HG03159 (cell line): ENCODE measurements around the gene CEP126.
"Not testable (repeated sequence)": the region's sequence is repeated elsewhere in the genome, so short reads cannot be mapped to it uniquely, and the experiment has no call there.

Experiments used
- ATAC-seq: cut with Tn5 transposase; IDR thresholded peaks from one replicate; pipeline ENCODE4 v1.9.1; 2021; ENCODE audit warnings: mild to moderate bottlenecking, moderate library complexity; ENCODE audit not compliant: unreplicated experiment

CEP126 gene

DNA sequence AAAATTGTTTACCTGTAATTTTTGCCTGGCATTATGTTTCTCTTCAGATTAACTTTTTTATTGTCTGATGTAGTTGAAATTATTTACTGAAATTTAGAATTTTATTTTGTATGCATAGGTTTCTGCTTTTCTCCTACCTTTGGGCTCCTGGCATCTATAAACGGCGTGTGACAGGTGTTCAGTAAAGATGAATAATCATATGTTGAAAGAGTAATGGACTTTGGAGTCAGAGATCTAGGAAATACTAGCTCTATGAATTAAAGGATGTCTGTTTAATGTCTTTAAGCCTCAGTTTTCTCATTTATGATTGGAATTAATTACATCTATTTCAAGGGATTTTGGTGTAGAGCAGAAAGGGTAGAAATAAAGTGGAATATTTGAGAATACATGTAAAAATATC is 8.7 kb downstream of the CEP126 start:
- ATAC-seq, result no peak

DNA sequence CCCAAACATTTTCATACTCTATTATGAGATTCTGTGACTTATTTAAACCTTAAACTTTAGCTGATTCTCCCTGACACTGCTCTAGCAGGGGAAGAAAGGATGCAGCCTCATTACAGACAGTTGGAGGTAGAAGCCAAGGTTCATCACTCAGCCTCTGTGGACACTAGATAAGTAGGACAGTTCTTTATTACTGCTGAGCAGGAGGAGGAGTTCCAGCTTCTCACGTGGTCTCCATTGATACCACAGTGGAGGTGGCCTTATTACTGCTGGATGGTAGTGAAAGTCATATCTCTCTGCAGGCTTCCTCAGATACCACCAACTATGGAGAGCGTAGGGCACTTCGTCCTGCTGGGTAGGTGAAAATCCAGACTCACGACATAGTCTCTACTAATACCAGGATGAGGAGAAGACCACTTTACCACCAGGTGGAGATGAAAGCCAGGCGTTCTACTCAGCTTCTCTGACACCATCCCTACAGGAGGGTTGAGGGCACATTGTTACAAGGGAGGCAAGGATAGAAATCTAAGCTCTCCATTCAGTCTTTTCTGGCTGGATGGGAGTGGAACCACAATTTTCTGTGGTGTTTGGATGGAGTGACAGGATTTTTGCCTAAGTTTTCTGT is 14.6 kb downstream of the CEP126 start:
- no peak for ATAC-seq

GRCh38 chr11:101931692-101932091 is 16.9 kb downstream of the CEP126 start:
- ATAC-seq, result no peak

GRCh38 chr11:101940901-101941520 is 26.2 kb downstream of the CEP126 start:
- ATAC-seq, result no peak

DNA sequence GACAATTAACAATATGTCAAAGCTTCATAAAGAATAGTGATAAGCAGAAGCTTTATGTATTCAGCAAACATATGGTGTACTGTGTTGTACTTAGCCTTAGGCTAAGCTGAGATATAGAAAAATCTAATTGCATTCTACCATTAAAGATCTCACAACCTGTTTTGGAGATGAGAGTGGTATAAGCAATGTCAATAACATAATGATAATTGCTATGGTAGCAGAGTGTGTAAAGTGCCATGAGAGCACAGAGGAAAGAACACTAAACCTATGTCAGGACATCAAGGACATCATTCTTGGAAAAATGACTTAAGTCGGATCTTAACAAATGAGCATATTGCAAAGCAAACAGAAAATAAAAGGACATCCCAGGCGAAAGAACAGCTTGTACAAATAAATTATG is 30.1 kb downstream of the CEP126 start:
- no peak for ATAC-seq

GRCh38 chr11:101945448-101945847 is 30.6 kb downstream of the CEP126 start:
- no peak for ATAC-seq

GRCh38 chr11:101949680-101950220 is 34.9 kb downstream of the CEP126 start:
- no peak for ATAC-seq

- no peak for ATAC-seq
Observed at GRCh38 chr11:101955278-101955677, 40.5 kb downstream of the CEP126 start.

GRCh38 chr11:101955701-101956100 is 40.9 kb downstream of the CEP126 start:
- no peak for ATAC-seq

DNA sequence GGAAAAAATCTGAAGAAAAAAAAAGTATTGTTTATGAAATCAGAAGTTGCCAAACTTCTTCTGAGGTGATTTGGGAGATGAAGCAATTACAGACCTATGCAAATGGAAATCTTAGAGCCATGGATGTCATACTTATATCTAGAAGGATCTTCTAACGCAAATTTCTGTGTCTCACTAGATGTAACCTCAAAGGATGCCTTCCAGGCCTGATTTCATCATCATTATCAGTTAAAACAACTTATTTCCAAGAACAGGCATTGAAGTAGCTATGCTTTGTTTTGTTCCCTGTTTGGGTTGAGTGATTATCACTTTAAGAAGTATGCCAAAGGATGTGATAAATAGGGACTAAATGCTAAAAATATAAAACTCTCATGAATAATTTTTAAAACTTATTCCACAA is 45.4 kb downstream of the CEP126 start:
- ATAC-seq, result no peak

- not testable (repeated sequence) for ATAC-seq
Observed at GRCh38 chr11:101964200-101964599, 49.4 kb downstream of the CEP126 start.

GRCh38 chr11:101974255-101974654 is 59.4 kb downstream of the CEP126 start:
- no peak for ATAC-seq

DNA sequence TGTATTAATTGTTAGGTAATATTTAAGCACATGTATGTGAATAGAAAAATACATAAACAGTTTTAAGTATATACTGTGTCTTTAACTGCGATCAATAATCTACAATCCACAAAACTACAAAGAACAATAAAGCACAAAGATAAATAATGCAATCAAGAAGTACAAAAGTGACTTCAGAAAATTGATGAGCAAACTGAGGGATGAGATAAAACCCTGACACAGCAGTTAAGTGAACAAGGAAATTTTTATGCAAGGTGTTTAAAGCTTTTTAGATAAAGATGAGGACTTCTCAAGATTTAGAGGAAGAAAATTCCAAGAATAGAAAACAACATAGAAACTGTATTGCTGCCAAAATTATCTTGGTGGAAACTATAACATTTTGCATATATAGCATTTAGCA is 60.0 kb downstream of the CEP126 start:
- ATAC-seq, result no peak

DNA sequence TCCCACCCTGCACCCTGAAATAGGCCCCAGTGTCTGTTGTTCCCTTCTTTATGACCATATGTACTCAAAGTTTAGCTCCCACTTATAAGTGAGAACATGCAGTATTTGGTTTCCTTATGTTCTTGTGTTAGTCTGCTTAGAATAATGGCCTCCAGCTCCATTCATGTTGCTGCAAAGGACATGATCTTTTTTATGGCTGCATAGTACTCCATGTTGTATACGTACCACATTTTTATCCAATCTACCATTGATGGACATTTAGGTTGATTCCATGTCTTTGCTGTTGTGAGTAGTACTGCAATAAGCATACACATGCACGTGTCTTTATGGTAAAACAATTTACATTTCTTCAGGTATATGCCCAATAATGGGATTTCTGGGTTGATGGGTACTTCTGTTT is 60.9 kb downstream of the CEP126 start:
- no peak for ATAC-seq

DNA sequence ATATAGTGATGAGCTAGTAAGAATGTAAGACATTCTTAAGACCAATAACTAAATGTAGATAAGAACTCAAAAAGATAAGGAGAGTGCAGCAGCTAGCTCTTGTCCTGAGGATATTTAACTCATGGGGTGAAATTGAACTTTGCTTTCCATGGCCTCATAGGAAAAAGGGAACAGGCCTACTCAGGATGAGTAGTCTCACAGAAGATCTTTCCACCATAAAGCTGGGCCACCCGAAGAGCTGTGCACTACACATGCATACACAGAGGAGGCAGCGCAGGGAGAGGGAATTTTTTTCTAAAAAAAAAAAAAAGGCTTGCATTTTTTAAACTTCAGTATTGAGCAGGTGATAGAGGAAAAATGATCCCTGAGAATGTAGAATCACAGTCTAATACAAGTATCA is 72.6 kb downstream of the CEP126 start:
- no peak for ATAC-seq

DNA sequence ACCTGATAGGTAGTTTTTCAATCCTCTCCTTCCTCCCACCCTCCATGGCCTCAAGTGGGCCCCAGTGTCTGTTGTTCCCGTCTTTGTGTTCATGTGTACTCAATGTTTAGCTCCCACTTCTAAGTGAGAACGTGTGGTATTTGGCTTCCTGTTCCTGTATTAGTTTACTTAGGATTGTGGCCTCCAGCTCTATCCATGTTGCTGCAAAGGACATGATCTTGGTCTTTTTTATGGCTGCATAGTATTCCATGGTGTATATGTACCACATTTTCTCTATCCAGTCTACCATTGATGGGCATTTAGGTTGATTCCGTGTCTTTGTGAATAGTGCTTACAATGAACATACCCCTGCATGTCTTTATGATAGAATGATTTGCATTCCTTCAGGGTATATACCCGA is 78.4 kb downstream of the CEP126 start:
- ATAC-seq, result no peak

- not testable (repeated sequence) for ATAC-seq
Observed at GRCh38 chr11:101994052-101994469, 79.3 kb downstream of the CEP126 start.

DNA sequence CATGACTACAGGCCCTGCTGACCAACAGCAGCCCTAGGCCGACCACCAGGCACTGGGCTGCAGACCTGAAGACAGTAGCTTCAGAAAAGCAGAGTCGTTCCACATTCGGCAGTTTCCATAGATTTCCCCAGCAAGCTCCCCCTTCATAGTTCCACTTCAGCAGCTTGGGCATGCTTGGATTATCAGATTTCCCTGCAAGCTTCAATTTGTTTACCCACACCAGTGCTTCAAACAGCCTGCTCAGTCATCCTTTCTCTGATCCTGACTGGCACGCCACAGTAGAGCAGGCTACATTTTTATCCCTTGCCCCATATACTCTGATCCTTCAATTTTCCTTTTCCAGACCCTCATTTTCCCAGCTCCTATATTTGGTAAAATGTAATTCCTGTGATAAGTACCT is 81.3 kb downstream of the CEP126 start:
- ATAC-seq, result no peak

- no peak for ATAC-seq
Observed at GRCh38 chr11:102001657-102002338, 87.0 kb downstream of the CEP126 start.

DNA sequence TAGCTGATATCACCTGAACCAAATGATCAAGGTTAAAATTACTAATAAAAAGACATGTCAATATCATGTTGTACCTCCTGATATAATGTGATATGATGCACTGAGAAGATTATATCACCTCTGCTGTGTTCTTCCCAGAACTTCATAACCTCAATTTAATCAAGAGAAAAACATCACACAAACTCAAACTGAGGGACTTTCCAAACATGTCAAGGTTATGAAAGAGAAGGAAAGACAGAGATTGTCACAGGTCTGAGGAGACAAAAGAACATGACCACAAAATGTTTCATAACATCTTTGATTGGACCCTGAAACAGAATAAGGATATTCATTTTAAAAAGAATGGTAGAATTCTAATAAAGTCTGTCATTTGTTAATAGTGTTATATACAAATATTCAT is 89.4 kb downstream of the CEP126 start:
- no peak for ATAC-seq

GRCh38 chr11:102005306-102005705 is 90.5 kb downstream of the CEP126 start:
- no peak for ATAC-seq
